Coronary artery (tissue), 2 donors: Measurements from ENCODE around the gene MSMO1.
A peak's percentile ranks its signal among the peaks of the same experiment; 100 is the strongest.

Experiments
- DNase-seq: peaks from one replicate; pipeline ENCODE4 v3.0.0-alpha.2; 2017; ENCODE audit warnings: low spot score
- H3K27ac ChIP-seq, 2 donors: fragments of 200-600 bp; sonication (generic); one replicate each; pipeline ENCODE4 v1.5.1; 2016 to 2019
- H3K4me3 ChIP-seq: fragments of 200-600 bp; sonication (generic); 2 replicates; pipeline ENCODE4 v1.5.1; 2016; ENCODE audit warnings: mild to moderate bottlenecking, moderate library complexity
- TF ChIP-seq, protein P1 (sequence below): fragments of 200-600 bp; sonication (generic); IDR thresholded peaks from one replicate; pipeline ENCODE4 v1.5.1; 2019; ENCODE audit warnings: antibody characterized with exemption

MSMO1 gene

GRCh38 chr4:165325732-165326512 is 1.5 kb upstream of the MSMO1 start:
- H3K4me3 ChIP-seq: peak overlapping the region; percentile 98

DNA sequence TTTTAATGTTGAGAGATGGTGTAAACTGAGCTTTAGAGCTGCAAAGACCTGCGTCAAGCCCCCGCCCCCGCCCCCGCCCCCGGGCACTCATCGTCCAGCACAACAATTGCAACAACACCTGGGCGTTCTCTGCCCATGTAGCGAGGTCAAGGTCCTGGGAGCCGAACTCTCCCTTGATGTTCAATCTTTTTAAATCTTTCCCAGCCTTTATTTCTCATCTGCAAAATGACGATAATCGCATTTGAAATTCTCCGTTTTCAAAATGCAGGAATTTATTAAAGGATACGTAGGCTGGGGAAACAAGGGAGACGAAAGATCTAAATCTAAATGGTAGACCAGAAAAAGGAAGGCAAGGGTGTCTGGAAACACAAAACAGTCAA is 648 bp upstream of the MSMO1 start:
- Histone ChIP-seq H3K27ac (peak overlapping the region; percentile 64 to 78), H3K4me3 (peak overlapping the region; percentile 98)
- peak; percentile 80 for DNase-seq
- TF ChIP-seq, protein P1, sequence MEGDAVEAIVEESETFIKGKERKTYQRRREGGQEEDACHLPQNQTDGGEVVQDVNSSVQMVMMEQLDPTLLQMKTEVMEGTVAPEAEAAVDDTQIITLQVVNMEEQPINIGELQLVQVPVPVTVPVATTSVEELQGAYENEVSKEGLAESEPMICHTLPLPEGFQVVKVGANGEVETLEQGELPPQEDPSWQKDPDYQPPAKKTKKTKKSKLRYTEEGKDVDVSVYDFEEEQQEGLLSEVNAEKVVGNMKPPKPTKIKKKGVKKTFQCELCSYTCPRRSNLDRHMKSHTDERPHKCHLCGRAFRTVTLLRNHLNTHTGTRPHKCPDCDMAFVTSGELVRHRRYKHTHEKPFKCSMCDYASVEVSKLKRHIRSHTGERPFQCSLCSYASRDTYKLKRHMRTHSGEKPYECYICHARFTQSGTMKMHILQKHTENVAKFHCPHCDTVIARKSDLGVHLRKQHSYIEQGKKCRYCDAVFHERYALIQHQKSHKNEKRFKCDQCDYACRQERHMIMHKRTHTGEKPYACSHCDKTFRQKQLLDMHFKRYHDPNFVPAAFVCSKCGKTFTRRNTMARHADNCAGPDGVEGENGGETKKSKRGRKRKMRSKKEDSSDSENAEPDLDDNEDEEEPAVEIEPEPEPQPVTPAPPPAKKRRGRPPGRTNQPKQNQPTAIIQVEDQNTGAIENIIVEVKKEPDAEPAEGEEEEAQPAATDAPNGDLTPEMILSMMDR: no peak

More at GRCh38 chr4:165325732-165326512, 1.5 kb upstream of the MSMO1 start:
- TF ChIP-seq, protein P1: no peak
- peak overlapping the region in 1 of 2 donors; percentile 36 for H3K27ac ChIP-seq
- DNase-seq: no peak

DNA sequence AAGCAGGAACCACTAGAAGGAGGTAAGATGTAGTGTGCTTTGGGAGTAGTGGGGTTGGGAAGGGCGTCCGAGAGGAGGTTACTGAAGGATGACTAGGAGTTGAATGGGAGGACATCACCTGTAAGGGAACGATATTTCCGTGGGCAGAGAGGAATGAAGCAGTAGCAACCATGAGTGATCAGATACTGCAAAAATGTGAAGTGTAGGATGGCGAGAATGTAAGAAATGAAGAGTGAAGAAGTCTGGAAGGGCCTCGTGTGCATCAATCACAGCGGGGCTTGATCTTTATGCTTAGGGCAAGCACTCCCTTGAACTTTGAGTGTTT is 594 bp downstream of the MSMO1 start:
- DNase-seq: no peak
- TF ChIP-seq, protein P1: no peak
- Histone ChIP-seq H3K27ac (peak overlapping the region; percentile 79 to 83), H3K4me3 (peak overlapping the region; percentile 98)

DNA sequence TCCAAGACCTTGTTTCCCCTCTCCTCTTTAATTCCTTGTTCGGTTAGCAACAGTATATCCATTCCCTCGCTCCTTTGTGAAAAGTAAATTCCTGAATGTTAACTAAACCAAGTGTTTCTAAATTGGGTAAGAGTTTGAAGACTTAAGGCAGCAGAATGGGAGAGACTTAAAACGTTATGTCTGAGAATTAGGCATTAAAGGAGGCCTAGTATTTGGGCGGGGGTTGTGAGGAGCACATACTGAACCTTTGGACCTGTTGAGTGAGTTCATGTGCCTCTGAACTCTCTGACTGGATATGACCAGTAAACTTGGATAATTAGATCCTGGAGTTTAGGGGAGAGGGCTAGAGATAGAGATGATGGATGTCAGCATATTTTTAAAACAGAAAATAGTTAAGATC is 1.2 kb downstream of the MSMO1 start:
- peak overlapping the region in 1 of 2 donors; percentile 79 for H3K27ac ChIP-seq
- H3K4me3 ChIP-seq: peak overlapping the region; percentile 98
- TF ChIP-seq, protein P1: no peak
- no peak for DNase-seq

GRCh38 chr4:165330071-165330470 is 2.6 kb downstream of the MSMO1 start:
- H3K4me3 ChIP-seq: no peak overlapping the region
- TF ChIP-seq, protein P1: no peak
- DNase-seq: no peak
- no peak overlapping the region for H3K27ac ChIP-seq

GRCh38 chr4:165330666-165331065 is 3.2 kb downstream of the MSMO1 start:
- no peak for DNase-seq
- Histone ChIP-seq H3K4me3 (no peak overlapping the region), H3K27ac (no peak overlapping the region)
- TF ChIP-seq, protein P1: no peak

GRCh38 chr4:165331359-165331758 is 3.9 kb downstream of the MSMO1 start:
- TF ChIP-seq, protein P1: no peak
- H3K27ac ChIP-seq: no peak overlapping the region
- H3K4me3 ChIP-seq: no peak overlapping the region
- no peak for DNase-seq
